ENCODE data around the gene UBXN2A.
"Not testable (repeated sequence)": the region's sequence is repeated elsewhere in the genome, so short reads cannot be mapped to it uniquely, and the experiment has no call there.

UBXN2A gene

GRCh38 chr2:23943666-23944065 is 3.4 kb downstream of the UBXN2A start:
- DNase-seq, result no peak

- no peak for DNase-seq
Measured at GRCh38 chr2:23944527-23944926, 4.3 kb downstream of the UBXN2A start.

DNA sequence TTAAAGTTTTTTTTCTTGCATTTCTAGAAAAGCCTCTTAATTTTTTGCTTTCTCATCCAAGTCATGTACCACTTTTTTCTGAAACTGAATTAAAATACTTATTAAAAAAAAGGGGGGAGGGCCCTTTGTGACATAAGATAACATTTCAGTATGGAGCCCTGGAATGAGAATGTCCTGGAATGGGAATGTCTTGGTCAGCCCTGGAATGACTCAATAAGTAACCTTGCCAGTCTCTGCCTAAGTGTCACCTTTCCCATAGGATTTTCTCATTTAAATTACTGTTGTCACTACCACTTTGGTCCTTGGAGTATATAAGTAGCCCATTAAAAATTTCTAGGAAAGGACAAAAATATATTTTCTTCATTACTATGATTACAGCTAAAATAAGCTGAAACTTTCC is 4.7 kb downstream of the UBXN2A start:
- DNase-seq, result no peak

DNA sequence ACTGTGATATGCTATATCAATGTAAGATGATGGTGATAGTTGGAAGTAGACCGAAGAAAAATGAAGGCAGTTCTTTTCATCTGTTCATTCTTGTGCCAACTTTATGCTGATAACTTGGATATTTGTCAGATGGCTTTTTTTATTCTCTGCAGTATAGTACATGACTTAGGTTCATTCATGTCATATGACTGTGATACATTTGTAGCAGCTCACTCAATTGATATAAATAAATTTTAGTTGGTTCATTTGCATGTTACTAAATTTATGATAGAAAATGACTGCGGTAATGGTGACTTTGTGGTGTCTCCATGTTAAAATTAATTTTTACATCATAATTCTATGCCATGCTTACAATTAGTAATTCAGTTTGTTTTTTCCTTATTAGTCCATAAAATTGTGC is 7.1 kb downstream of the UBXN2A start:
- DNase-seq, result no peak

DNA sequence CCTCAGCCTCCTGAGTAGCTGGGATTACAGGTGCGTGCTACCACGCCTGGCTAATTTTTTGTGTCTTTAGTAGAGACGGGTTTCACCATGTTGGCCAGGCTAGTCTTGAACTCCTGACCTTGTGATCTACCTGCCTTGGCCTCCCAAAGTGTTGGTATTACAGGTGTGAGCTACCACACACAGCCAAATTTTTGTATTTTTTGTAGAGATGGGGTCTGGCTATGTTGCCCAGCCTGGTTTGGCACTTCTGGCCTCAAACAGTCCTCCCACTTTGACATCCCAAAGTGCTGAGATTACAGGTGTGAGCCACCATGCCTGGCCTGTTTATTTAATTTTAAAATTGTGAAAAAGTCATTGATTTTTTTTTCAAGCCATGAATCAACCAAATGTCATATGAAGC is 12.3 kb downstream of the UBXN2A start:
- DNase-seq, result not testable (repeated sequence)

- no peak for DNase-seq
Measured at GRCh38 chr2:23953625-23954024, 13.4 kb downstream of the UBXN2A start.

- DNase-seq, result no peak
Measured at GRCh38 chr2:23954325-23955014, 14.2 kb downstream of the UBXN2A start.

GRCh38 chr2:23967846-23968245 is 27.6 kb downstream of the UBXN2A start:
- DNase-seq, result no peak

DNA sequence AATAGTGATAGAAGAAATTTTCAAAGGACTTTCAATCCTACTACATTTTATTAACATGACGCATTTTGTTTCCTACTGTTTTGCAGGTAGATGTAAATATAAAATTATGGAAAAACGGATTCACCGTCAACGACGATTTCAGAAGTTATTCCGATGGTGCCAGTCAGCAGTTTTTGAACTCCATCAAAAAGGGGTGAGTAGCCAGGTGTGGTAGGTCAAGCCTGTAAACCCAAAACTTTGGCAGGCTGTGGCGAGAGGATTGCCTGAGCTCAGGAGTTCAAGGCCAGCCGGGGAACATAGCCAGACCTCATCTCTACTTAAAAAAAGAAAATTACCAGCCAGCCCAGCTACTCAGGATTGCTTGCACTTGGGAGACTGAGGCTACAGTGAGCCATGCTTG is 36.6 kb downstream of the UBXN2A start:
- DNase-seq, result no peak

DNA sequence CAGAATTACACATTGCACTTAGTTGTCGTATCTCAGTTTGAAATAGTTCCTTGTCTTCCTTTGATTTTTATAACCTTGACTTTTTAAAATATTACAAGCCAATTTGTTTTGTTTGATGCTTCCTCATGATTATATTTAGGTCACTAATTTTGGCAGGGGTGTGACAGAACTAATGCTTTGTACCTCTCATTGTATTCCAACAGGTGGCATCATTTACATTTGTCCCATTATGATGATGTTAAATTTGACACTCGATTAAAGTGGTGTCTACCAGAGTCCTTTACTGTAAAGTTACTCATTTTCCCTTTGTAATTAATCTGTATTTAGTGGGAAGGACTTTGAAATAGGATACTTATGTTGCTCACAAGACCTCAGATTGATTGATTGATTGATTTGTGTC is 48.1 kb downstream of the UBXN2A start:
- DNase-seq, result no peak

DNA sequence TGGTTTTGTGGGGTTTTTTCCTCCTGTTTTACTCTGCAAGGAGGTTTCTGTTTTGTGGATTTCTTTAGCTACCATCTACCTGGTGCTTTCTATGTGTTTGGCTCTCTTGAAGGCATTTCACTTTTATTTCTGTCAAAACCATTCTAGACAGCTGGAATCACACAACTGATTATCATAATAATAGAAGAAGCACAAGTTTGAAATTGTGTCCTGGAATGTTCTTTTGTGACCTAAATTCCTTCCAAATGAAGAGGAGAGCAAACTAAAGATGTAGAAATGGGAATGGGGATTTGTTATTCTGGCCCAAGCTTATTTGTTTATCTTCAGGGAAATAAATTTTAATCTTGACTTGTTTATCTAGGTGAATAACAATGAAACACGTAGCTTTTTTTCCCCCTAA is 52.7 kb downstream of the UBXN2A start:
- no peak for DNase-seq

DNA sequence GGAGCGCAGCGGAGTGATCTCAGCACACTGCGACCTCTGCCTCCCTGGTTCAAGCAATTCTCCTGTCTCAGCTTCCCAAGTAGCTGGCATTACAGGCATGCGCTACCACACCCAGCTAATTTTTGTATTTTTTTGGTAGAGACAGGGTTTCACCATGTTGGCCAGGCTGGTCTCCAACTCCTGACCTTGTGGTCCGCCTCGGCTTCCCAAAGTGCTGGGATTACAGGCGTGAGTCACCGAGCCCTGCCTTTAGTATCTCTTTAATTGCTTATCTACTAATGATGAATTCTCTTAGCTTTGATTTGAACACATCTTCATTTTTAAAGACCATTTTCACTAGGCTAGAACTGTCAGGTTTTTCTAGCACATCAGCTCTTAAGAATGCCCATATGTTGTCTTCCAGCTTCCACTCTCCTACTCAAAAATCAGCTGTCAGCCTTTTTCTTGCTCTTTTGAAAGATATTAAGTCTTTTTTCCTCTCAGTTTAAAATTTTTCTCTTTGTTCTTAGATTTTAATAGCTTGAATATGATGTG is 53.5 kb downstream of the UBXN2A start:
- no peak for DNase-seq

GRCh38 chr2:23994567-23994966 is 54.3 kb downstream of the UBXN2A start:
- DNase-seq, result no peak

- no peak for DNase-seq
Measured at GRCh38 chr2:24007693-24008092, 67.4 kb downstream of the UBXN2A start.

DNA sequence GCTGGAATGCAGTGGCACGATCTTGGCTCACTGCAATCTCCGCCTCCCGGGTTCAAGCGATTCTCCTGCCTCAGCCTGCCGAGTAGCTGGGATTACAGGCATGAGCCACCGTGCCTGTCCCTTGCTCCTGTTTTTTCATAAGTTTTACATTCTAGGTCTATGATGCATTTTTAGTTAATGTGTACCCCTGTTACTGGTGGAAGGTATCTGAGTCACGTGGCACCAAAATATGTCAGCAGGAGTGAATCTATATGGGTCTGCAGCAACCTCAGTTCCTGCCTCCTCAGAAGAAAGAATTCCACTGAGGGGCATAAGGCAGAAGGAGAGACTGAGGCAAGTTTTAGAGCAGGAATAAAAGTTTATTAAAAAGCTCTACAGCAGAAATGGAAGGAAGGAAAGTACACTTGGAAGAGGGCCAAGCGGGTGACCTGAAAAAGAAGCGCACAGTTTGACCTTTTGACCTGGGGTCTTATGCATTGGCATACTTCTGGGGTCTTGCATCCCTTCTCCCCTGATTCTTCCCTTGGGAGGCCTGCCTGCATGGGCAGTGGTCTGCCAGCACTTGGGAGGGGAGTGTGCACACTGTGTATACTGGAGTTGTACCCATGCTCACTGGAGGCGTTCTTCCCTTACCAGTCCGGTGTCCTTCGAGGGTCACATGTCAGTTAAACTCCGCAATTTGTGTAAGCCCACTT is 68.6 kb downstream of the UBXN2A start:
- no peak for DNase-seq

DNA sequence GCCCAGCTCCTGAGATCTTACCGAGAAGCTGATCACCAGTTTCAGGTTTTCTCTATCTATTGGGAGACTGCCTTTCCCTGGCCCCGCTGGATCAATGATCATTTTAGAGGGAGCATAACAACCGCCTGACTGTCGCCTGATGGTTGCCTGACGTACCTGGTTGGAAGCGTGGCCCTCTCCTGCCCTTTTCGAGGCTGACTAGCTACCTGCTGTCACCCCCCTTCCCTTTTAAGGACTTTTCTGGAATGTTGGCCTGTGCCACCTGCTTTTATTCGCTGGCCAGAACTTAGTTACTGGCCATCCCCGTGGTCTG is 69.1 kb downstream of the UBXN2A start:
- DNase-seq, result no peak

- no peak for DNase-seq
Measured at GRCh38 chr2:24009680-24010476, 69.6 kb downstream of the UBXN2A start, which contains the start of gene MFSD2B. TSS of gene MFSD2B (plus strand) at chr2:24010085. CDS start at chr2:24010097, 12 bp downstream.

DNA sequence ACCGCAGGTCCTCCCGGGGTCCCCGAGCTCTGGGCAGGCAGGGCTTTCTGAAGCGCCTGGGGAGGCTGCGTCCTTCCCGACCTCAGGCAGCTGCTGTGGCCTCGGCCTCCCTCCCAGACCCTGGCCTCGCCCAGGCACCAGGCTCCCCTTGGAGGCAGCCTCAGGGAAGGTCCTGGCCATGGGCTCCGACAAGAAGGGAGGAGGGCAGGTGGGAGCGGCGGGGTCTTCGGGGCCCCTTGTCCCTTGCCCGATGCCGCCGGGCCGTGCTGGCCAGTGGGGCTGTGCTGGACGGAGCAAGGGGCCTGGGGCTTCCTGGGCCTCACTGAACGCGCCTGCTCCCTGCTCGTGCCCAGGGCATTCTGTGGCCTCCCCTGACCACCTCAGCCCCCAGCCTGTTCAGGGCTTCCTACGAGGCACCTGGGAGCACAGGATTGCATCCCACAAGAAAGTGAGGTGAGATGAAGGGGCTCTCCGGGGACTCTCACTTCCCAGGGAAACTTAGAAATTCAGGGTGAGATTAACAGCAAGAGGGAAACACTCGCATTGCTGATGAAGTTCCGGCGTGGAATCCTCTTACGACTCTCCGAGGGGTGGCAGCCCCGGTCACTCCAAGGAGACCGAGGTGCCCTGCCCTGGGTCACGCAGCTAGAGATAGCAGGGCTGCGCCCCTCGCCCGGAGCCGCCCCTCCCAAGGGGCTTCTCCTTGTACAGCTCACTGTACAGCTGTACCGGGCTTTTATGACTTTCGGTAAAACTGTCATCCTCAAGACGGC is 70.4 kb downstream of the UBXN2A start:
- DNase-seq, result no peak

DNA sequence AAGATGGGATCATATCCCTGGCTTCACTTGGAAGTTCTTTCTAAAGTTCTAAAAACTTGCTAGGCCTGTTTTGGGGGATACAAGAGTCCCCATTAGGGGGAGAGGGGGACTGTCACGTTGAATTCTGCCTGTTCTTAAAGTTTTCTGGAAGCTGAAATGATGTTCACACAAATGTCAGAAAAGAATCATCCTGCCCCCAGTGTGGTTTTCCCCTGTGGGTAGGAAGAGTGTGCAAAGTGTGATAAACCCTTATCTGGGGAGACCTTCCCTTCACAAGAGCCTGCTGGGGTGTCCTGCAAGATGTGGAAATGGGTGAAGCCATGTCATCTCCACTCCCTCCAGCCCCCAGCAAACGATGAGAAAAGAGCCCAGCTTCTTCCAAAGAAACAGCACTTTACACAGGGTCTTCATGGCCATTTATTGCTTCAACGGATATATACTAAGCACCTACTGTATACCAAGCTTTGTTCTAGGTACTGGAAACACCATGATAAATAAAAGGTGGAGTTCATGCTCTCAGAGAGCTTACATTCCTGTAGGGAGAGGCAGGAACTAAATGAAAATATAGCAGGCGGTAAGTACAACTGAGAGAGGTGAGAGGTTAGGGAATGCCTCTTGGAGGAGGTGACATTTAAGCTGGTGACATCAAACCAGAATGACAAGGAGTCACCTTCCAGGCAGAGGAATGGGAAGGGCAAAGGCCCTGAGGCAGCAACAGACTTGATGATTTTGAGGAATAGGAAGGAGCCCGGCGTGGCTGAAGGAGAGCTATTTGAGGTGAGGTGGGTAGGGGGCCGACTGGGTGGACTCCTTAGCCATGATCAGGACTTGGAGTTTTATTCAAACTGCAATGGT is 71.2 kb downstream of the UBXN2A start:
- no peak for DNase-seq

GRCh38 chr2:24012521-24013188 is 72.4 kb downstream of the UBXN2A start:
- no peak for DNase-seq

DNA sequence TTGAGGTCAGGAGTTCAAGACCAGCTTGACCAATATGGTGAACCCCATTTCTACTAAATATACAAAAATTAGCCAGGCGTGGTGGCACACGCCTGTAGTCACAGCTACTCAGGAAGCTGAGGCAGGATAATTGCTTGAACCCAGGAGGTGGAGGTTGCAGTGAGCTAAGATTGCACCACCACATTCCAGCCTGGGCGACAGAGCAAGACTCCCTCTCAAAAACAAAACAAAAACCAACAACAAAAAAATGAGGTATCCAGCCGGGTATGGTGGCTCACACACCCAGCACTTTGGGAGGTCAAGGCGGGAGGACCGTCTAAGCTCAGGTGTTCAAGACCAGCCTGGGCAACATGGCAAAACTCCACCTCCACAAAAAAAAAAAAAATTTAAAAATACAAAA is 74.6 kb downstream of the UBXN2A start:
- not testable (repeated sequence) for DNase-seq
